ENCODE measurements around the gene RAB8B.

Gene RAB8B

GRCh38 chr15:63188926-63189871 is at the start of gene RAB8B:
RAB8B (plus strand) TSS chr15:63189606; CDS start chr15:63189625, 19 bp downstream.
- in situ Hi-C loops (cut with MboI; ENCODE audit: low sequenced_read_pairs, unreplicated experiment), result no loop called here
- DNase-seq (ENCODE audit: low spot score), result peak; percentile 94
- TF ChIP-seq CTCF (IDR thresholded peaks at IDR 0.05; ENCODE audit: borderline replicate concordance, control extremely low read depth, extremely low read depth, insufficient read depth, missing control alignments), result no peak

- TF ChIP-seq CTCF (IDR thresholded peaks at IDR 0.05; ENCODE audit: borderline replicate concordance, control extremely low read depth, extremely low read depth, insufficient read depth, missing control alignments), result no peak
- no peak for DNase-seq (ENCODE audit: low spot score)
- in situ Hi-C loops (cut with MboI; ENCODE audit: low sequenced_read_pairs, unreplicated experiment), result no loop called here
These were observed 48.5 kb upstream of the RAB8B start for GRCh38 chr15:63140936-63141335.

- no peak for TF ChIP-seq CTCF (IDR thresholded peaks at IDR 0.05; ENCODE audit: borderline replicate concordance, control extremely low read depth, extremely low read depth, insufficient read depth, missing control alignments)
- DNase-seq (ENCODE audit: low spot score), result no peak
- in situ Hi-C loops (cut with MboI; ENCODE audit: low sequenced_read_pairs, unreplicated experiment), result no loop called here
These were observed 44.0 kb upstream of the RAB8B start for GRCh38 chr15:63145426-63145825.

- in situ Hi-C loops (cut with MboI; ENCODE audit: low sequenced_read_pairs, unreplicated experiment), result no loop called here
- TF ChIP-seq CTCF (IDR thresholded peaks at IDR 0.05; ENCODE audit: borderline replicate concordance, control extremely low read depth, extremely low read depth, insufficient read depth, missing control alignments), result no peak
- DNase-seq (ENCODE audit: low spot score), result no peak
These were observed 42.7 kb upstream of the RAB8B start for GRCh38 chr15:63146684-63147083.

GRCh38 chr15:63151665-63152064 is 37.7 kb upstream of the RAB8B start:
- DNase-seq (ENCODE audit: low spot score), result no peak
- in situ Hi-C loops (cut with MboI; ENCODE audit: low sequenced_read_pairs, unreplicated experiment), result no loop called here
- TF ChIP-seq CTCF (IDR thresholded peaks at IDR 0.05; ENCODE audit: borderline replicate concordance, control extremely low read depth, extremely low read depth, insufficient read depth, missing control alignments), result no peak

GRCh38 chr15:63155486-63155885 is 33.9 kb upstream of the RAB8B start:
- no peak for DNase-seq (ENCODE audit: low spot score)
- in situ Hi-C loops (cut with MboI; ENCODE audit: low sequenced_read_pairs, unreplicated experiment), result no loop called here
- no peak for TF ChIP-seq CTCF (IDR thresholded peaks at IDR 0.05; ENCODE audit: borderline replicate concordance, control extremely low read depth, extremely low read depth, insufficient read depth, missing control alignments)

Measured in GM13976 (cell line).